Fibroblast of lung (primary cell): Measurements from ENCODE around the gene PNPLA8.

ENCODE experiments used
- EZH2 ChIP-seq: IDR thresholded peaks from 2 replicates; pipeline ENCODE4 v1.5.1; 2012; ENCODE audit warnings: low read length, control low read depth, mild to moderate bottlenecking; ENCODE audit errors: missing control alignments
- TF ChIP-seq, protein P1 (sequence below), 2 donors: IDR thresholded peaks in 1 of 2; conservative IDR thresholded peaks in 1 of 2; 1 replicate in 1 of 2; 2 replicates in 1 of 2; pipeline ENCODE4 v1.5.1; 2011 to 2012; ENCODE audit warnings: low read length in 2 of 2, control low read depth in 1 of 2, inconsistent platforms in 1 of 2, low read depth in 1 of 2, mild to moderate bottlenecking in 1 of 2

DNA sequence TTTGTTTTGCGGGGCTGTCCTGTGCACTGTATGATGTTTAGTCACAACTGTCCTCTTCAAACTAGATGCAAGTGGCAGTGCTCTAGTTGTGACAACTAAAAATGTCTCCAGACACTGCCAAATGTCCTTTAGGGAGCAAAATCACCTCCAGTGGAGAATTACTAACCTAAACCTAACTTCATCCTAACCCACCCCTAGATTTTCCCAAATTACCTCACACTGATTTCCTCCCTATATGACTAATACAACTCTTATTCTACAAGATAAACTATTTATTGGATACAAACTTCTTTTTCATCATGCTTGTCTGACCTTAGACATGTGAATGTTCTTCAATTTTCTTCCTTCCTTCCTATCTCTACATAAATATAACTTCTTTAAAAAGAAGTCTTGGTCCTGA lies 26.4 kb downstream of the PNPLA8 start:
- TF ChIP-seq, protein P1, sequence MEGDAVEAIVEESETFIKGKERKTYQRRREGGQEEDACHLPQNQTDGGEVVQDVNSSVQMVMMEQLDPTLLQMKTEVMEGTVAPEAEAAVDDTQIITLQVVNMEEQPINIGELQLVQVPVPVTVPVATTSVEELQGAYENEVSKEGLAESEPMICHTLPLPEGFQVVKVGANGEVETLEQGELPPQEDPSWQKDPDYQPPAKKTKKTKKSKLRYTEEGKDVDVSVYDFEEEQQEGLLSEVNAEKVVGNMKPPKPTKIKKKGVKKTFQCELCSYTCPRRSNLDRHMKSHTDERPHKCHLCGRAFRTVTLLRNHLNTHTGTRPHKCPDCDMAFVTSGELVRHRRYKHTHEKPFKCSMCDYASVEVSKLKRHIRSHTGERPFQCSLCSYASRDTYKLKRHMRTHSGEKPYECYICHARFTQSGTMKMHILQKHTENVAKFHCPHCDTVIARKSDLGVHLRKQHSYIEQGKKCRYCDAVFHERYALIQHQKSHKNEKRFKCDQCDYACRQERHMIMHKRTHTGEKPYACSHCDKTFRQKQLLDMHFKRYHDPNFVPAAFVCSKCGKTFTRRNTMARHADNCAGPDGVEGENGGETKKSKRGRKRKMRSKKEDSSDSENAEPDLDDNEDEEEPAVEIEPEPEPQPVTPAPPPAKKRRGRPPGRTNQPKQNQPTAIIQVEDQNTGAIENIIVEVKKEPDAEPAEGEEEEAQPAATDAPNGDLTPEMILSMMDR (conservative IDR thresholded peaks at IDR 0.05 in 1 of 2, IDR thresholded peaks at IDR 0.05 in 1 of 2; ENCODE audit: low read depth in 1 of 2, low read length in 2 of 2) = no peak
- no peak for TF ChIP-seq EZH2
